Natural killer cell (primary cell): Measurements from ENCODE around the gene IFNL4. TPM values are rescaled to one million over a fixed set of nuclear protein-coding genes. Genes with fewer than 3 reads are reported as not detected.

Experiments
- ATAC-seq, 3 donors: fragments of 150-1000 bp in 2 of 3; fragments of 200-7000 bp in 1 of 3; cut with Tn5 transposase; 1 replicate in 1 of 3; 2 replicates in 2 of 3; pipeline ENCODE4 v1.10.0; 2021; ENCODE audit warnings: mild to moderate bottlenecking in 2 of 3, moderate library complexity in 2 of 3
- DNase-seq, 2 donors: peaks; one replicate each; pipeline versions ENCODE4 v3.0.0 to v3.0.0-alpha.2; 2013 to 2021; ENCODE audit warnings: mixed read lengths in 1 of 2
- H3K27ac ChIP-seq: one replicate; pipeline ENCODE4 v1.5.1; 2013; ENCODE audit warnings: mild to moderate bottlenecking, low read length
- H3K27me3 ChIP-seq: one replicate; pipeline ENCODE4 v1.6.1; 2013; ENCODE audit warnings: low read length; ENCODE audit not compliant: control insufficient read depth, insufficient read depth
- H3K36me3 ChIP-seq: one replicate; pipeline ENCODE4 v1.6.1; 2013; ENCODE audit warnings: low read length; ENCODE audit not compliant: control insufficient read depth, insufficient read depth
- H3K4me1 ChIP-seq: one replicate; pipeline ENCODE4 v1.6.1; 2013; ENCODE audit warnings: low read length; ENCODE audit not compliant: control insufficient read depth, insufficient read depth
- H3K4me3 ChIP-seq: one replicate; pipeline ENCODE4 v1.5.1; 2013; ENCODE audit warnings: low read length
- H3K9me3 ChIP-seq: one replicate; pipeline ENCODE4 v1.6.1; 2013; ENCODE audit warnings: low read length; ENCODE audit not compliant: control insufficient read depth, insufficient read depth
- H3K27ac Mint-ChIP-seq, 2 donors: one replicate each; pipeline ENCODE4 v1.8.0; 2022; ENCODE audit warnings: mild to moderate bottlenecking in 2 of 2, mixed read lengths in 2 of 2, moderate library complexity in 1 of 2
- H3K27me3 Mint-ChIP-seq, 2 donors: one replicate each; pipeline ENCODE4 v1.8.0; 2022; ENCODE audit warnings: low read depth in 2 of 2, mixed read lengths in 2 of 2
- H3K36me3 Mint-ChIP-seq: one replicate; pipeline ENCODE4 v1.8.0; 2022; ENCODE audit warnings: mixed read lengths
- H3K4me1 Mint-ChIP-seq, 2 donors: one replicate each; pipeline ENCODE4 v1.8.0; 2022; ENCODE audit warnings: mixed read lengths in 2 of 2
- H3K4me3 Mint-ChIP-seq: one replicate; pipeline ENCODE4 v1.8.0; 2022; ENCODE audit warnings: mild to moderate bottlenecking, moderate library complexity, mixed read lengths
- H3K9me3 Mint-ChIP-seq, 2 donors: one replicate each; pipeline ENCODE4 v1.8.0; 2022; ENCODE audit warnings: mixed read lengths in 2 of 2
- CTCF ChIP-seq: fragments of 200-600 bp; IDR thresholded peaks from one replicate; pipeline ENCODE4 v1.8.0; 2022; ENCODE audit warnings: antibody characterized with exemption
- WGBS: methylation state at CpG from one replicate; pipeline ENCODE4 v1.1.7; 2013; ENCODE audit warnings: missing lambda C conversion rate; ENCODE audit not compliant: insufficient coverage; 5-methylcytosine and 5-hydroxymethylcytosine counted together
- intact Hi-C: fragments of 100-400 bp; cut with micrococcal nuclease; formaldehyde crosslinking; loops from one replicate; pipeline ENCODE4 v1.14.2; 2022
- total RNA-seq, 4 donors: library from RNA; stranded (reverse); fragments of 120-200 nt in 1 of 4; gene quantifications; one replicate each; pipeline versions ENCODE4 v1.2.3 to v1.2.4, GENCODE V29; 2013 to 2022

Gene IFNL4
- total RNA-seq, 3 donors from 2014 or later (not counting 1 experiment from before 2014, with no cell fraction given), result not detected

- Histone ChIP-seq H3K4me1 (peaks cover 28% of the 10 kb centered on the region), H3K27ac (no peak overlapping the region), H3K27me3 (no peaks in the 10 kb centered on the region), H3K9me3 (no peaks in the 10 kb centered on the region), H3K36me3 (no peaks in the 10 kb centered on the region), H3K4me3 (no peak overlapping the region)
- H3K27ac Mint-ChIP-seq, result peak overlapping the region in 1 of 2 donors; percentile 78
- no peak for TF ChIP-seq CTCF
- no peaks in the 10 kb centered on the region for H3K36me3 Mint-ChIP-seq
- H3K9me3 Mint-ChIP-seq, result no peaks in the 10 kb centered on the region
- intact Hi-C loops, result no loop called here
- peaks cover 19 to 30% of the 10 kb centered on the region in 2 donors for H3K4me1 Mint-ChIP-seq
- no peaks in the 10 kb centered on the region for H3K27me3 Mint-ChIP-seq
- ATAC-seq (no peak), DNase-seq (no peak)
- no peak overlapping the region for H3K4me3 Mint-ChIP-seq
- 96% methylated on average over 6 of the region's 6 CpGs for WGBS
Measured at GRCh38 chr19:39238944-39239343, 9.7 kb downstream of the IFNL4 start.

GRCh38 chr19:39238209-39238608, 10.4 kb downstream of the IFNL4 start:
- 86% methylated on average over 5 of the region's 6 CpGs for WGBS
- ATAC-seq (no peak), DNase-seq (no peak)
- intact Hi-C loops, result no loop called here
- no peaks in the 10 kb centered on the region for H3K9me3 Mint-ChIP-seq
- no peaks in the 10 kb centered on the region for H3K36me3 Mint-ChIP-seq
- peaks cover 19 to 30% of the 10 kb centered on the region in 2 donors for H3K4me1 Mint-ChIP-seq
- Histone ChIP-seq H3K27me3 (no peaks in the 10 kb centered on the region), H3K36me3 (no peaks in the 10 kb centered on the region), H3K4me3 (no peak overlapping the region), H3K4me1 (peaks cover 28% of the 10 kb centered on the region), H3K27ac (no peak overlapping the region), H3K9me3 (no peaks in the 10 kb centered on the region)
- H3K27me3 Mint-ChIP-seq, result no peaks in the 10 kb centered on the region
- no peak for TF ChIP-seq CTCF
- peak overlapping the region in 1 of 2 donors; percentile 78 for H3K27ac Mint-ChIP-seq
- H3K4me3 Mint-ChIP-seq, result peak overlapping the region; percentile 45

GRCh38 chr19:39237200-39238184, 11.2 kb downstream of the IFNL4 start:
- Mint-ChIP-seq H3K36me3 (no peaks in the 10 kb centered on the region), H3K9me3 (no peaks in the 10 kb centered on the region), H3K4me3 (peak overlapping the region; percentile 45), H3K27me3 (no peaks in the 10 kb centered on the region), H3K4me1 (peaks cover 19 to 30% of the 10 kb centered on the region in 2 donors), H3K27ac (peak overlapping the region in 1 of 2 donors; percentile 78)
- Histone ChIP-seq H3K27me3 (no peaks in the 10 kb centered on the region), H3K4me1 (peaks cover 28% of the 10 kb centered on the region), H3K36me3 (no peaks in the 10 kb centered on the region), H3K9me3 (no peaks in the 10 kb centered on the region), H3K27ac (peak overlapping the region; percentile 14), H3K4me3 (no peak overlapping the region)
- intact Hi-C loops, result no loop called here
- ATAC-seq (peak; percentile 35 to 68 (median 53)), DNase-seq (peak in 1 of 2 donors; percentile 60)
- TF ChIP-seq CTCF, result no peak
- 35% methylated on average over 22 of the region's 22 CpGs for WGBS
